ENCODE data around the gene NSMCE1.
"Not testable (repeated sequence)": the region's sequence is repeated elsewhere in the genome, so short reads cannot be mapped to it uniquely, and the experiment has no call there.

Gene NSMCE1

GRCh38 chr16:27285676-27286196 is 17.2 kb upstream of the NSMCE1 start:
- no peaks in the 10 kb centered on the region for H3K79me2 ChIP-seq (ENCODE audit: insufficient read depth, low read depth)
- peaks cover 6% of the 10 kb centered on the region for H3K4me1 ChIP-seq (ENCODE audit: low read depth, poor library complexity, severe bottlenecking)
- H3K4me3 ChIP-seq (IDR thresholded peaks at IDR 0.05; ENCODE audit: insufficient read depth, low read depth, low read length): no peak overlapping the region
- no peak overlapping the region for H3K4me2 ChIP-seq
- H3K27ac ChIP-seq: no peak overlapping the region
- TF ChIP-seq, protein P1, sequence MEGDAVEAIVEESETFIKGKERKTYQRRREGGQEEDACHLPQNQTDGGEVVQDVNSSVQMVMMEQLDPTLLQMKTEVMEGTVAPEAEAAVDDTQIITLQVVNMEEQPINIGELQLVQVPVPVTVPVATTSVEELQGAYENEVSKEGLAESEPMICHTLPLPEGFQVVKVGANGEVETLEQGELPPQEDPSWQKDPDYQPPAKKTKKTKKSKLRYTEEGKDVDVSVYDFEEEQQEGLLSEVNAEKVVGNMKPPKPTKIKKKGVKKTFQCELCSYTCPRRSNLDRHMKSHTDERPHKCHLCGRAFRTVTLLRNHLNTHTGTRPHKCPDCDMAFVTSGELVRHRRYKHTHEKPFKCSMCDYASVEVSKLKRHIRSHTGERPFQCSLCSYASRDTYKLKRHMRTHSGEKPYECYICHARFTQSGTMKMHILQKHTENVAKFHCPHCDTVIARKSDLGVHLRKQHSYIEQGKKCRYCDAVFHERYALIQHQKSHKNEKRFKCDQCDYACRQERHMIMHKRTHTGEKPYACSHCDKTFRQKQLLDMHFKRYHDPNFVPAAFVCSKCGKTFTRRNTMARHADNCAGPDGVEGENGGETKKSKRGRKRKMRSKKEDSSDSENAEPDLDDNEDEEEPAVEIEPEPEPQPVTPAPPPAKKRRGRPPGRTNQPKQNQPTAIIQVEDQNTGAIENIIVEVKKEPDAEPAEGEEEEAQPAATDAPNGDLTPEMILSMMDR (conservative IDR thresholded peaks at IDR 0.05; ENCODE audit: low read depth, low read length): no peak
- H3K36me3 ChIP-seq (ENCODE audit: insufficient read depth): no peaks in the 10 kb centered on the region
- no peak overlapping the region for H2AFZ ChIP-seq (ENCODE audit: low read depth)
- no peaks in the 10 kb centered on the region for H3K27me3 ChIP-seq (ENCODE audit: insufficient read depth, low read depth)
- H3K9ac ChIP-seq: no peak overlapping the region
- H4K20me1 ChIP-seq (ENCODE audit: insufficient read depth): no peaks in the 10 kb centered on the region

- TF ChIP-seq, protein P1 (conservative IDR thresholded peaks at IDR 0.05; ENCODE audit: low read depth, low read length): no peak
- H3K79me2 ChIP-seq (ENCODE audit: insufficient read depth, low read depth): no peaks in the 10 kb centered on the region
- H3K9ac ChIP-seq: no peak overlapping the region
- no peak overlapping the region for H3K4me3 ChIP-seq (IDR thresholded peaks at IDR 0.05; ENCODE audit: insufficient read depth, low read depth, low read length)
- H2AFZ ChIP-seq (ENCODE audit: low read depth): no peak overlapping the region
- no peak overlapping the region for H3K4me2 ChIP-seq
- peaks cover 6% of the 10 kb centered on the region for H3K4me1 ChIP-seq (ENCODE audit: low read depth, poor library complexity, severe bottlenecking)
- no peaks in the 10 kb centered on the region for H3K36me3 ChIP-seq (ENCODE audit: insufficient read depth)
- no peaks in the 10 kb centered on the region for H4K20me1 ChIP-seq (ENCODE audit: insufficient read depth)
- H3K27me3 ChIP-seq (ENCODE audit: insufficient read depth, low read depth): no peaks in the 10 kb centered on the region
- H3K27ac ChIP-seq: no peak overlapping the region
Measured at GRCh38 chr16:27284865-27285675, 16.5 kb upstream of the NSMCE1 start.

DNA sequence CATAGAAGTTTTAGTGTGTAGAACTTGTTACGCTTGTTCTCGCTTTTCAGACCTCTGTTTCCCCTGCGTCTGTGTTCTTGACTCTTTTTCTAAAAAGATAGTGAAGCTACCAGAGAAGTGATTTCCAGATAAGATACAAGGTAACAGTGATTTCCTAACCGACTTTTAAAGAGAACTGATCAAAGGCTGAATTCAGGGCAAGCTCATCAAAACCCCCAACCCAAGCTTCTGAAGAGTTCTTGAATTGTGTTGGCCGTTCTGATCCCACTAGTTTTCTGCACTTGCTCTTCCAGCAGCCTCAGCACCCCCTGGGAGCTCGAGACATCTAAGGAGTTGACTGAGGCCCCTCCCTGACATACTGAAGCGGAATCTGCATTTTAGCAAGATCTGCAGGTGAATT is 12.7 kb upstream of the NSMCE1 start:
- Histone ChIP-seq H3K36me3 (ENCODE audit: insufficient read depth) (no peaks in the 10 kb centered on the region), H2AFZ (ENCODE audit: low read depth) (no peak overlapping the region), H3K27me3 (ENCODE audit: insufficient read depth, low read depth) (no peaks in the 10 kb centered on the region), H3K27ac (no peak overlapping the region), H3K4me2 (no peak overlapping the region), H4K20me1 (ENCODE audit: insufficient read depth) (no peaks in the 10 kb centered on the region), H3K4me3 (IDR thresholded peaks at IDR 0.05; ENCODE audit: insufficient read depth, low read depth, low read length) (no peak overlapping the region), H3K9ac (no peak overlapping the region), H3K79me2 (ENCODE audit: insufficient read depth, low read depth) (no peaks in the 10 kb centered on the region), H3K4me1 (ENCODE audit: low read depth, poor library complexity, severe bottlenecking) (peaks cover 6% of the 10 kb centered on the region)
- TF ChIP-seq, protein P1 (conservative IDR thresholded peaks at IDR 0.05; ENCODE audit: low read depth, low read length): no peak

DNA sequence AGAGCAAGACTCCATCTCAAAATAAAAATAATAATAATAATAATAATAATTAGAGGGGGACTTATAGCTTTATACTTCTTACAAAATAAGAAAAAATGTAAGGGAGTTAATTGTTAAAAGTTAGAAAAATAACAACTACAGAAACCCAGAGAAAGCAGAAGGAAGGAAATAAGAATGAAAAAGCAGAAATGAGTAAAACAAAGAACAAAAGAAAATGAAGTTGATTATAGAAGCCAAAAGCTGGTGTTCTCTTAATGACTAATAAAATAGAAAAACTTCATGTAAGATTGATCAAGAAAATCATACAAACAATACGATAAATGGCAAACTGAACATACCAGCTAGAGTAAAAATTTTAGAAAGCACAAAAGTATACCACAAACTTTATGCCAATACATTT is 6.8 kb upstream of the NSMCE1 start:
- no peaks in the 10 kb centered on the region for H3K79me2 ChIP-seq (ENCODE audit: insufficient read depth, low read depth)
- H3K36me3 ChIP-seq (ENCODE audit: insufficient read depth): no peaks in the 10 kb centered on the region
- TF ChIP-seq, protein P1 (conservative IDR thresholded peaks at IDR 0.05; ENCODE audit: low read depth, low read length): no peak
- no peak overlapping the region for H2AFZ ChIP-seq (ENCODE audit: low read depth)
- no peak overlapping the region for H3K27ac ChIP-seq
- no peak overlapping the region for H3K4me3 ChIP-seq (IDR thresholded peaks at IDR 0.05; ENCODE audit: insufficient read depth, low read depth, low read length)
- H3K4me2 ChIP-seq: no peak overlapping the region
- no peaks in the 10 kb centered on the region for H3K4me1 ChIP-seq (ENCODE audit: low read depth, poor library complexity, severe bottlenecking)
- no peak overlapping the region for H3K9ac ChIP-seq
- no peaks in the 10 kb centered on the region for H4K20me1 ChIP-seq (ENCODE audit: insufficient read depth)
- H3K27me3 ChIP-seq (ENCODE audit: insufficient read depth, low read depth): no peaks in the 10 kb centered on the region

DNA sequence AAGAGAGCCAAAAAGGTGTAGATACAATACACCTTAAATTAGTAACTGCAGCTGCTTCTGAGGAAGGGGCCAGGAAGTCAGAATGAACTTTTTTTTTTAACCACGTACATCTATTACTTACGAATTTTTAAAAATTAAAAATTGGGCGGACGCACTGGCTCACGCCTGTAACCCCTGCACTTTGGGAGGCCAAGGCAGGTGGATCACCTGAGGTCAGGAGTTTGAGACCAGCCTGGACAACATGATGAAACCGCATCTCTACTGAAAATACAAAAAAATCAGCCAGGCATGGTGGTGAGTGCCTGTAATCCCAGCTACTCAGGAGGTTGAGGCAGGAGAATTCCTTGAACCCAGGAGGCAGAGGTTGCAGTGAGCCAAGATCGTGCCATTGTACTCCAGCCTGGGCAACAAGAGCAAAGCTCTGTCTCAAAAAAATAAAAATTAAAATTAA is 5.9 kb upstream of the NSMCE1 start:
- not testable (repeated sequence) for H3K27ac ChIP-seq; H3K36me3 ChIP-seq (ENCODE audit: insufficient read depth); H3K9ac ChIP-seq; H3K4me2 ChIP-seq; H3K79me2 ChIP-seq (ENCODE audit: insufficient read depth, low read depth); H2AFZ ChIP-seq (ENCODE audit: low read depth); H3K4me3 ChIP-seq (IDR thresholded peaks at IDR 0.05; ENCODE audit: insufficient read depth, low read depth, low read length); H3K4me1 ChIP-seq (ENCODE audit: low read depth, poor library complexity, severe bottlenecking); H4K20me1 ChIP-seq (ENCODE audit: insufficient read depth); H3K27me3 ChIP-seq (ENCODE audit: insufficient read depth, low read depth)

Measured in KMS-11 (cell line).